ENCODE results near the gene MNS1.

GRCh38 chr15:56459096-56459495 lies 5.8 kb downstream of the MNS1 start:
- no peak for TF ChIP-seq CTCF (IDR thresholded peaks at IDR 0.05 in 2 of 3, conservative IDR thresholded peaks at IDR 0.05 in 1 of 3; ENCODE audit: control insufficient read depth in 2 of 3, extremely low read depth in 1 of 3, insufficient read depth in 1 of 3, low read depth in 3 of 3, low read length in 3 of 3)
- no peak for TF ChIP-seq KDM1A (IDR thresholded peaks at IDR 0.05; ENCODE audit: borderline replicate concordance)
- TF ChIP-seq MYB (IDR thresholded peaks at IDR 0.05; ENCODE audit: borderline replicate concordance, low read depth, low read length) = no peak
- no peak for TF ChIP-seq CBFB (IDR thresholded peaks at IDR 0.05; ENCODE audit: low read depth)
- no peak for TF ChIP-seq TCF7 (IDR thresholded peaks at IDR 0.05; ENCODE audit: borderline replicate concordance)
